ENCODE measurements around the gene CASP2. TPM values are rescaled to one million over a fixed set of nuclear protein-coding genes. Genes with fewer than 3 reads are reported as not detected.
A peak's percentile ranks its signal among the peaks of the same experiment; 100 is the strongest.

CASP2 gene
- total RNA-seq, 1 experiment from 2014 or later, result 65.3 TPM

- Histone ChIP-seq H4K20me1 (ENCODE audit: control insufficient read depth, insufficient read depth, insufficient read length) (no peaks in the 10 kb centered on the region), H3T11ph (ENCODE audit: low read length) (no peak overlapping the region), H2BK120ac (ENCODE audit: low read depth, low read length, poor library complexity, severe bottlenecking) (no peak overlapping the region), H2BK20ac (ENCODE audit: low read depth, low read length, poor library complexity, severe bottlenecking) (no peak overlapping the region), H4K5ac (ENCODE audit: insufficient read length, low read depth, low read length) (no peak overlapping the region), H3K56ac (ENCODE audit: insufficient read length, low read depth, low read length) (no peak overlapping the region), H3K4me1 (ENCODE audit: insufficient read depth, low read length) (no peaks in the 10 kb centered on the region), H3K79me2 (ENCODE audit: insufficient read depth, low read length) (no peaks in the 10 kb centered on the region), H3K27me3 (ENCODE audit: insufficient read depth, low read length) (no peaks in the 10 kb centered on the region), H2AK5ac (ENCODE audit: insufficient read length, low read length) (no peak overlapping the region), H3K4me2 (ENCODE audit: insufficient read depth, insufficient read length, low read length) (no peak overlapping the region), H2BK5ac (ENCODE audit: insufficient read length, low read length) (no peak overlapping the region), H4K91ac (ENCODE audit: insufficient read length, low read depth, low read length) (no peak overlapping the region), H3K23me2 (ENCODE audit: insufficient read length, low read depth, low read length, poor library complexity, severe bottlenecking) (no peaks in the 10 kb centered on the region), H3K79me1 (ENCODE audit: insufficient read depth, low read depth, low read length, poor library complexity, severe bottlenecking) (no peaks in the 10 kb centered on the region), H3K27ac (ENCODE audit: insufficient read length, low read depth, low read length) (no peak overlapping the region), H2AFZ (ENCODE audit: low read length) (peak overlapping the region; percentile 77), H3K23ac (ENCODE audit: insufficient read length, low read depth, low read length) (no peak overlapping the region), H3K18ac (ENCODE audit: insufficient read length, low read depth, low read length) (no peak overlapping the region), H4K8ac (replicated peaks; ENCODE audit: insufficient read length, low read depth, low read length) (no peak overlapping the region), H3K14ac (ENCODE audit: insufficient read depth, low read length) (no peak overlapping the region), H3K4ac (ENCODE audit: low read depth, low read length) (no peak overlapping the region), H2BK15ac (ENCODE audit: low read depth, low read length) (no peak overlapping the region), H3K9me3 (ENCODE audit: control insufficient read depth, low read depth, low read length) (no peaks in the 10 kb centered on the region), H2BK12ac (ENCODE audit: insufficient read length, low read depth, low read length) (no peak overlapping the region), H3K9ac (ENCODE audit: extremely low read depth, insufficient read length, low read length) (no peak overlapping the region)
- H3K27ac Mint-ChIP-seq, result no peak overlapping the region
- peak; percentile 95 for TF ChIP-seq CTCF (conservative IDR thresholded peaks at IDR 0.05)
- H3K27me3 Mint-ChIP-seq (ENCODE audit: low read depth), result peaks cover 11% of the 10 kb centered on the region
- peaks cover 0 to 7% (median 0%) of the 10 kb centered on the region in 3 experiments; a peak in 4 of 7 replicates for H3K36me3 Mint-ChIP-seq (ENCODE audit: insufficient read depth in 1 of 3, low read depth in 3 of 3)
- WGBS (ENCODE audit: extremely low coverage, insufficient read length, low lambda C conversion rate), result no CpG with 5 or more reads among the region's 9 CpGs
- peak; percentile 64 for DNase-seq
- peaks cover 15 to 17% of the 10 kb centered on the region in 2 experiments for H3K9me3 Mint-ChIP-seq
- H3K4me3 Mint-ChIP-seq, result no peak overlapping the region
- peaks cover 3 to 7% of the 10 kb centered on the region in 2 experiments; a peak in 3 of 4 replicates for H3K4me1 Mint-ChIP-seq
Measured at GRCh38 chr7:143240291-143241168, 47.6 kb upstream of the CASP2 start.
